H1 (cell line): Measurements from ENCODE around the gene CACFD1. TPM values are rescaled to one million over a fixed set of nuclear protein-coding genes. Genes with fewer than 3 reads are reported as not detected.

Experiments used
- CTCF ChIA-PET: fragments of 300-600 bp; sonication (Branson Sonifier 250); formaldehyde crosslinking; loops from one replicate; lab custom pipeline; 2021; ENCODE audit not compliant: partially characterized antibody; lab: Charles Lee
- POLR2A ChIA-PET: fragments of 300-600 bp; sonication (Branson Sonifier 250); formaldehyde crosslinking; loops from one replicate; lab custom pipeline; 2021; ENCODE audit warnings: inconsistent platforms; ENCODE audit not compliant: partially characterized antibody; lab: Charles Lee
- DNase-seq, 2 experiments: peaks; one replicate each; pipeline versions ENCODE4 v3.0.0 to v3.0.0-alpha.2; 2010 to 2022; ENCODE audit warnings: low spot score in 2 of 2, low read depth in 1 of 2, mixed read lengths in 1 of 2
- FAIRE-seq: peaks from 2 replicates; lab custom pipeline; 2011; peaks lifted over from hg19 to GRCh38; lab: Jason Lieb, UNC
- H2AFZ ChIP-seq: 2 replicates; pipeline ENCODE4 v1.8.1; 2012; ENCODE audit warnings: low read length, inconsistent platforms
- H2AK5ac ChIP-seq: 2 replicates; pipeline ENCODE4 v1.6.1; 2013; ENCODE audit warnings: low read depth, low read length
- H2BK120ac ChIP-seq: replicated peaks from 2 replicates; pipeline ENCODE3; 2013; ENCODE audit warnings: low read depth, low read length, inconsistent platforms
- H2BK12ac ChIP-seq: 2 replicates; pipeline ENCODE4 v1.6.1; 2013; ENCODE audit warnings: low read depth, low read length
- H2BK15ac ChIP-seq: 2 replicates; pipeline ENCODE4 v1.6.1; 2013; ENCODE audit warnings: low read length
- H2BK20ac ChIP-seq: 2 replicates; pipeline ENCODE4 v1.6.1; 2013; ENCODE audit warnings: low read length
- H2BK5ac ChIP-seq: 2 replicates; pipeline ENCODE4 v1.6.1; 2013; ENCODE audit warnings: low read depth, low read length
- H3K14ac ChIP-seq: 2 replicates; pipeline ENCODE4 v1.6.1; 2013; ENCODE audit warnings: inconsistent platforms; ENCODE audit not compliant: insufficient read length
- H3K18ac ChIP-seq: 2 replicates; pipeline ENCODE4 v1.6.1; 2013; ENCODE audit warnings: low read length; ENCODE audit errors: extremely low read depth
- H3K23ac ChIP-seq: 2 replicates; pipeline ENCODE4 v1.6.1; 2013; ENCODE audit warnings: inconsistent platforms; ENCODE audit not compliant: insufficient read length
- H3K23me2 ChIP-seq: 2 replicates; pipeline ENCODE4 v1.6.1; 2013; ENCODE audit warnings: low read depth, low read length
- H3K27ac ChIP-seq: 2 replicates; pipeline ENCODE4 v1.6.1; 2011; ENCODE audit warnings: low read depth, low read length, inconsistent platforms
- H3K27me3 ChIP-seq, 4 experiments: replicated peaks in 1 of 4; 1 replicate in 1 of 4; 2 replicates in 3 of 4; pipeline versions ENCODE4 v1.6.1 to v1.8.1; 2011 to 2013; ENCODE audit warnings: low read length in 3 of 4, mild to moderate bottlenecking in 3 of 4, inconsistent platforms in 2 of 4, mixed read lengths in 2 of 4, moderate library complexity in 1 of 4; ENCODE audit not compliant: control insufficient read depth in 3 of 4, insufficient read depth in 3 of 4; ENCODE audit errors: extremely low read depth in 1 of 4
- H3K36me3 ChIP-seq, 4 experiments: 2 replicates each; pipeline versions ENCODE4 v1.6.1 to v1.8.1; 2011 to 2013; ENCODE audit warnings: mild to moderate bottlenecking in 4 of 4, low read length in 3 of 4, moderate library complexity in 2 of 4, control low read depth in 1 of 4, inconsistent platforms in 1 of 4; ENCODE audit not compliant: insufficient read depth in 4 of 4, control insufficient read depth in 2 of 4
- H3K4ac ChIP-seq: replicated peaks from 2 replicates; pipeline ENCODE3; 2013; ENCODE audit warnings: low read length, low read depth, mixed read lengths, inconsistent platforms; ENCODE audit not compliant: insufficient read length
- H3K4me1 ChIP-seq, 4 experiments: replicated peaks in 1 of 4; 1 replicate in 1 of 4; 2 replicates in 3 of 4; pipeline versions ENCODE4 v1.6.1 to v1.8.1; 2011 to 2013; ENCODE audit warnings: low read length in 3 of 4, inconsistent platforms in 2 of 4, mixed read lengths in 1 of 4; ENCODE audit not compliant: insufficient read depth in 4 of 4, control insufficient read depth in 3 of 4
- H3K4me2 ChIP-seq, 2 experiments: 2 replicates each; pipeline versions ENCODE4 v1.6.1 to v1.8.1; 2011 to 2013; ENCODE audit warnings: low read depth in 2 of 2, low read length in 2 of 2, control low read depth in 1 of 2, inconsistent platforms in 1 of 2, mild to moderate bottlenecking in 1 of 2; ENCODE audit not compliant: insufficient read depth in 1 of 2
- H3K4me3 ChIP-seq, 4 experiments: fragments of 200-600, 300-600 bp in 1 of 4; sonication (generic), shearing (Covaris generic), sonication (Bioruptor Twin) in 1 of 4; 2 replicates each; pipeline versions ENCODE4 v1.5.1 to v1.8.1; 2011 to 2016; ENCODE audit warnings: low read length in 4 of 4, low read depth in 3 of 4, control low read depth in 2 of 4, inconsistent platforms in 2 of 4, mild to moderate bottlenecking in 2 of 4, mixed read lengths in 1 of 4, moderate library complexity in 1 of 4; ENCODE audit not compliant: insufficient read depth in 2 of 4; ENCODE audit errors: extremely low read depth in 1 of 4
- H3K56ac ChIP-seq: replicated peaks from 2 replicates; pipeline ENCODE3; 2013; ENCODE audit warnings: low read depth, mild to moderate bottlenecking, mixed read lengths, low read length, inconsistent platforms; ENCODE audit not compliant: insufficient read length
- H3K79me1 ChIP-seq: 2 replicates; pipeline ENCODE4 v1.6.1; 2013; ENCODE audit warnings: low read depth, low read length, control low read depth
- H3K79me2 ChIP-seq, 2 experiments: 2 replicates each; pipeline versions ENCODE4 v1.6.1 to v1.8.1; 2012 to 2013; ENCODE audit warnings: low read length in 2 of 2, mild to moderate bottlenecking in 2 of 2, inconsistent platforms in 1 of 2; ENCODE audit not compliant: insufficient read depth in 2 of 2, control insufficient read depth in 1 of 2
- H3K9ac ChIP-seq, 4 experiments: replicated peaks in 1 of 4; 1 replicate in 1 of 4; 2 replicates in 3 of 4; pipeline versions ENCODE4 v1.6.1 to v1.8.1; 2011 to 2013; ENCODE audit warnings: low read depth in 3 of 4, low read length in 3 of 4, control low read depth in 2 of 4, mild to moderate bottlenecking in 2 of 4, moderate library complexity in 2 of 4, inconsistent platforms in 1 of 4; ENCODE audit errors: extremely low read depth in 1 of 4
- H3K9me3 ChIP-seq, 2 experiments: 2 replicates each; pipeline versions ENCODE4 v1.6.1 to v1.8.1; 2012 to 2013; ENCODE audit warnings: mild to moderate bottlenecking in 2 of 2, moderate library complexity in 2 of 2, control low read depth in 1 of 2, inconsistent platforms in 1 of 2, low read depth in 1 of 2, low read length in 1 of 2, mixed read lengths in 1 of 2; ENCODE audit not compliant: insufficient read depth in 2 of 2
- H4K20me1 ChIP-seq, 2 experiments: replicated peaks in 1 of 2; 2 replicates each; pipeline versions ENCODE3 to v1.8.1; 2011 to 2013; ENCODE audit warnings: inconsistent platforms in 2 of 2, low read length in 2 of 2, mild to moderate bottlenecking in 1 of 2; ENCODE audit not compliant: insufficient read depth in 2 of 2, control insufficient read depth in 1 of 2
- H4K5ac ChIP-seq: 2 replicates; pipeline ENCODE4 v1.6.1; 2013; ENCODE audit warnings: low read length, low read depth, mixed read lengths, inconsistent platforms; ENCODE audit not compliant: insufficient read length
- H4K8ac ChIP-seq: 2 replicates; pipeline ENCODE4 v1.8.0; 2013; ENCODE audit warnings: mild to moderate bottlenecking, moderate library complexity, low read length, inconsistent platforms; ENCODE audit not compliant: insufficient read depth; ENCODE audit errors: extremely low read depth
- H4K91ac ChIP-seq: replicated peaks from 2 replicates; pipeline ENCODE3; 2013; ENCODE audit warnings: low read length, mixed read lengths, inconsistent platforms; ENCODE audit not compliant: insufficient read length
- BCL11A ChIP-seq, 2 experiments: IDR thresholded peaks; one replicate each; pipeline ENCODE4 v1.6.1; 2011; ENCODE audit warnings: low read depth in 2 of 2, low read length in 2 of 2, mild to moderate bottlenecking in 2 of 2
- BRCA1 ChIP-seq: IDR thresholded peaks from 2 replicates; pipeline ENCODE4 v1.6.1; 2012; ENCODE audit warnings: low read depth, low read length, improper control_type of control experiment
- CEBPB ChIP-seq: IDR thresholded peaks from 2 replicates; pipeline ENCODE4 v1.6.1; 2012; ENCODE audit warnings: low read depth, low read length
- CTBP2 ChIP-seq: IDR thresholded peaks from 2 replicates; pipeline ENCODE4 v1.7.0; 2011; ENCODE audit warnings: borderline replicate concordance, mild to moderate bottlenecking, moderate library complexity, mixed read lengths, low read length; ENCODE audit not compliant: insufficient read depth, insufficient read length
- HDAC6 ChIP-seq: IDR thresholded peaks from one replicate; pipeline ENCODE4 v1.7.1; 2012; ENCODE audit warnings: low read depth, mild to moderate bottlenecking, inconsistent platforms, low read length, moderate library complexity
- POLR2AphosphoS5 ChIP-seq: IDR thresholded peaks from 2 replicates; pipeline ENCODE4 v1.6.1; 2011; ENCODE audit warnings: low read depth, low read length
- SIRT6 ChIP-seq: IDR thresholded peaks from one replicate; pipeline ENCODE4 v1.7.1; 2012; ENCODE audit warnings: low read length, inconsistent platforms
- SIX5 ChIP-seq: IDR thresholded peaks from 2 replicates; pipeline ENCODE4 v1.6.1; 2011; ENCODE audit warnings: mild to moderate bottlenecking, low read depth, low read length
- TBP ChIP-seq: IDR thresholded peaks from 2 replicates; pipeline ENCODE4 v1.6.1; 2011; ENCODE audit warnings: low read depth, low read length, improper control_type of control experiment
- WGBS, 2 experiments: shearing (Covaris generic) in 1 of 2; methylation state at CpG; one replicate each; pipeline versions ENCODE4 v1.1.6 to v1.1.7; 2013 to 2015; ENCODE audit warnings: low lambda C conversion rate in 2 of 2, mixed read lengths in 2 of 2, inconsistent platforms in 1 of 2, low coverage in 1 of 2, missing lambda C conversion rate in 1 of 2; ENCODE audit not compliant: insufficient replicate concordance in 2 of 2, insufficient coverage in 1 of 2, insufficient read length in 1 of 2; ENCODE audit errors: extremely low coverage in 1 of 2, missing lambda C conversion rate in 1 of 2; 5-methylcytosine and 5-hydroxymethylcytosine counted together
- polyA plus RNA-seq, 7 experiments: library from polyadenylated mRNA; depleted of rRNA in 3 of 7; stranded (reverse) in 5 of 7; unstranded in 2 of 7; fragments of >200 nt in 5 of 7; fragments of 200-250 nt in 2 of 7; gene quantifications; 1 replicate in 5 of 7; 2 replicates in 1 of 7; 4 replicates in 1 of 7; pipeline versions ENCODE4 v1.2.1 to v1.2.3, GENCODE V29; 2011 to 2013; ENCODE audit warnings: missing spikeins in 2 of 7, mixed read lengths in 2 of 7
- total RNA-seq: library from RNA; stranded (reverse); fragmentation: NEBNext Ultra II Directional; extraction: Animal tissue kit (Norgen Biotek cat#: 25700); gene quantifications from 2 replicates; pipeline ENCODE4 v1.2.1, GENCODE V29; 2021
- TF ChIP-seq, protein P1 (sequence below): IDR thresholded peaks from 2 replicates; pipeline ENCODE4 v1.6.1; 2012; ENCODE audit warnings: low read length, inconsistent platforms
- TF ChIP-seq, protein P2 (sequence below), 3 experiments: IDR thresholded peaks; 1 replicate in 2 of 3; 2 replicates in 1 of 3; pipeline versions ENCODE4 v1.5.1 to v1.6.1; 2011; ENCODE audit warnings: low read length in 3 of 3, mild to moderate bottlenecking in 3 of 3, inconsistent platforms in 2 of 3, low read depth in 1 of 3, moderate library complexity in 1 of 3; ENCODE audit not compliant: insufficient read depth in 1 of 3; ENCODE audit errors: control extremely low read depth in 1 of 3

The CACFD1 gene
- total and polyA plus RNA-seq, 2 of the 8 experiments (the other 6 are each of a cell fraction or from before 2014, with no cell fraction given): 13.4 to 15.5 TPM

DNA sequence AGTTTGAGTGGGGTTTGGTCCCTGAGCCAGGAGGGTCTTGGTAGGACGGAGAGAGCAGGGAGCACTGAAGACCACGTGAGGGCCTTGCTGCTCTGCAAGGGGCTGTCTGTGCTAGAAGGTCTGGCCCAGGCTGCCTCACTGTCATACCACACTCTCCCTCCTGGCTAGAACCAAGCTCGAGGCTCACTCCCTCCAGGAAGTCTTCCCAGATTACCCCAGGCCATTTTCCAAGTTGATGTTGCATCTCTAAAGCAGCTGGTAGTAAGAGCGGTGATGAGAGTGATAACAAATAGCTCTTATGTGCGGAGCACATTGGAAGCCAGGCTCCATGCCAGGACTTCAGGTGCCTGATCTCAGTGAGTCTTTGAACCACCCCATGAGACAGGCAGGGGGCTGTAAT, 58.4 kb downstream of the CACFD1 start:
- Histone ChIP-seq H3K9ac (no peak overlapping the region), H2BK12ac (no peak overlapping the region), H3K23ac (no peak overlapping the region), H2AFZ (no peak overlapping the region), H3K4me3 (no peak overlapping the region), H4K5ac (no peak overlapping the region), H4K8ac (no peak overlapping the region), H3K4me2 (no peak overlapping the region), H3K23me2 (no peaks in the 10 kb centered on the region), H3K14ac (no peak overlapping the region), H2BK20ac (no peak overlapping the region), H3K4ac (no peak overlapping the region), H4K91ac (no peak overlapping the region), H3K9me3 (no peaks in the 10 kb centered on the region), H2BK5ac (no peak overlapping the region), H2BK15ac (no peak overlapping the region), H3K36me3 (no peaks in the 10 kb centered on the region), H3K79me2 (no peaks in the 10 kb centered on the region), H2BK120ac (no peak overlapping the region), H2AK5ac (no peak overlapping the region), H3K18ac (no peak overlapping the region), H3K4me1 (peaks cover 0 to 6% (median 1%) of the 10 kb centered on the region in 4 experiments; a peak in 2 of 7 replicates), H4K20me1 (no peaks in the 10 kb centered on the region), H3K27me3 (no peaks in the 10 kb centered on the region), H3K79me1 (no peaks in the 10 kb centered on the region), H3K27ac (no peak overlapping the region), H3K56ac (no peak overlapping the region)
- ChIA-PET POLR2A (interaction anchor here (1.5 kb wide), 1 partner anchor 9 kb away, joined by 9 read pairs; no protein-coding TSS in a partner anchor), CTCF (interaction anchor here (0.7 to 2.2 kb wide), 6 partner anchors 9 to 103 kb away, joined by 3 to 10 read pairs (median 4); no protein-coding TSS in a partner anchor)
- 86% methylated on average over 5 of the region's 5 CpGs; no CpG with 5 or more reads in 1 of the 2 experiments for WGBS, 2 experiments
- no peak for FAIRE-seq
- DNase-seq: no peak
- TF ChIP-seq CTBP2: no peak
- TF ChIP-seq, protein P1, sequence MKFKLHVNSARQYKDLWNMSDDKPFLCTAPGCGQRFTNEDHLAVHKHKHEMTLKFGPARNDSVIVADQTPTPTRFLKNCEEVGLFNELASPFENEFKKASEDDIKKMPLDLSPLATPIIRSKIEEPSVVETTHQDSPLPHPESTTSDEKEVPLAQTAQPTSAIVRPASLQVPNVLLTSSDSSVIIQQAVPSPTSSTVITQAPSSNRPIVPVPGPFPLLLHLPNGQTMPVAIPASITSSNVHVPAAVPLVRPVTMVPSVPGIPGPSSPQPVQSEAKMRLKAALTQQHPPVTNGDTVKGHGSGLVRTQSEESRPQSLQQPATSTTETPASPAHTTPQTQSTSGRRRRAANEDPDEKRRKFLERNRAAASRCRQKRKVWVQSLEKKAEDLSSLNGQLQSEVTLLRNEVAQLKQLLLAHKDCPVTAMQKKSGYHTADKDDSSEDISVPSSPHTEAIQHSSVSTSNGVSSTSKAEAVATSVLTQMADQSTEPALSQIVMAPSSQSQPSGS: no peak
- TF ChIP-seq SIX5: no peak
- no peak for TF ChIP-seq HDAC6
- TF ChIP-seq, protein P2, sequence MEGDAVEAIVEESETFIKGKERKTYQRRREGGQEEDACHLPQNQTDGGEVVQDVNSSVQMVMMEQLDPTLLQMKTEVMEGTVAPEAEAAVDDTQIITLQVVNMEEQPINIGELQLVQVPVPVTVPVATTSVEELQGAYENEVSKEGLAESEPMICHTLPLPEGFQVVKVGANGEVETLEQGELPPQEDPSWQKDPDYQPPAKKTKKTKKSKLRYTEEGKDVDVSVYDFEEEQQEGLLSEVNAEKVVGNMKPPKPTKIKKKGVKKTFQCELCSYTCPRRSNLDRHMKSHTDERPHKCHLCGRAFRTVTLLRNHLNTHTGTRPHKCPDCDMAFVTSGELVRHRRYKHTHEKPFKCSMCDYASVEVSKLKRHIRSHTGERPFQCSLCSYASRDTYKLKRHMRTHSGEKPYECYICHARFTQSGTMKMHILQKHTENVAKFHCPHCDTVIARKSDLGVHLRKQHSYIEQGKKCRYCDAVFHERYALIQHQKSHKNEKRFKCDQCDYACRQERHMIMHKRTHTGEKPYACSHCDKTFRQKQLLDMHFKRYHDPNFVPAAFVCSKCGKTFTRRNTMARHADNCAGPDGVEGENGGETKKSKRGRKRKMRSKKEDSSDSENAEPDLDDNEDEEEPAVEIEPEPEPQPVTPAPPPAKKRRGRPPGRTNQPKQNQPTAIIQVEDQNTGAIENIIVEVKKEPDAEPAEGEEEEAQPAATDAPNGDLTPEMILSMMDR (IDR thresholded peaks at IDR 0.05; ENCODE audit: control extremely low read depth in 1 of 3, insufficient read depth in 1 of 3, low read depth in 1 of 3, low read length in 3 of 3): no peak
- TF ChIP-seq TBP: no peak
- no peak for TF ChIP-seq BRCA1
- no peak for TF ChIP-seq SIRT6
- no peak for TF ChIP-seq POLR2AphosphoS5
- no peak for TF ChIP-seq BCL11A (IDR thresholded peaks at IDR 0.05; ENCODE audit: low read depth in 2 of 2, low read length in 2 of 2)
- no peak for TF ChIP-seq CEBPB
